Dermis lymphatic vessel endothelial cell (primary cell): ENCODE results near the gene CA14. TPM values are rescaled to one million over a fixed set of nuclear protein-coding genes. Genes with fewer than 3 reads are reported as not detected.

Source experiments
- total RNA-seq: library from RNA; depleted of rRNA; stranded (reverse); fragments of >200 nt; gene quantifications from 2 replicates; pipeline ENCODE4 v1.2.1, GENCODE V29; 2014

CA14 gene
- total RNA-seq, result not detected in 2 replicates

DNA sequence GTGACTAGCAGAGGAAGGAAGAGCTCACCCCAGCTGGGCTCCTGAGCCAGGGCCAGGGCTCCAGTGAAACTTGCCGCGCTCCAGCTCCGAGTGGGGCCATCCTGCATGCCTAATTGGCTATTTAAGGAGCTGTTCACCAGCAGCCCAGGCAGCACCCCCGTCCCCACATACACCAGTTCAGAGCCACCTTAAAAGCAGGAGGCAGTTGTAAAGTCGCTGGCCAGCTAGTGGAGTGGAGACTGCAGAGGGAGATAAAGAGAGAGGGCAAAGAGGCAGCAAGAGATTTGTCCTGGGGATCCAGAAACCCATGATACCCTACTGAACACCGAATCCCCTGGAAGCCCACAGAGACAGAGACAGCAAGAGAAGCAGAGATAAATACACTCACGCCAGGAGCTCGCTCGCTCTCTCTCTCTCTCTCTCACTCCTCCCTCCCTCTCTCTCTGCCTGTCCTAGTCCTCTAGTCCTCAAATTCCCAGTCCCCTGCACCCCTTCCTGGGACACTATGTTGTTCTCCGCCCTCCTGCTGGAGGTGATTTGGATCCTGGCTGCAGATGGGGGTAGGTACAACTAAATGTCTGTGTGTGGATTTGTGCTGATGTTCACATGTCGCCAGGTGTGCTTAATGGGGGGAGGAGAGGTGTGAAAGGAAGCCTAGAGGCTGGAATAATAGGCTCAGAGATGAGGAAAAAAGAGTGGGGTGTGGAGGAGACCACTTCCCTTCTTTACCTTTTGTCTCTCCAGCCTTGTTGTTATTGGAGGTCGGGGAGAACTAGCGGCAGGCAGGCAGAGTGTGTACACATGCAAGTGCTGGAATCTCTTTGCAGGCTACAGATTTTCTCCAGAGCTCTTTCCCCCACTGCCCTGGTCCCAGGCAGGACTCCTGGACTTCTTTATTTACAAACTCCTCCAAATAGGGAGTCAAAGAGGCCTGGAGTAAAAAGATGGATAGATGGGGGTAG is at the start of gene CA14:
CA14 (plus strand) TSS at position 151 of the 962 bp plus-strand sequence; CDS start at position 506, 355 bp downstream.

GRCh38 chr1:150235852-150236613 is 21.5 kb upstream of the CA14 start, which contains the start of gene ANP32E:
Gene ANP32E, minus strand, starts transcription at chr1:150236112. Its CDS starts 326 bp downstream, at chr1:150235786.

DNA sequence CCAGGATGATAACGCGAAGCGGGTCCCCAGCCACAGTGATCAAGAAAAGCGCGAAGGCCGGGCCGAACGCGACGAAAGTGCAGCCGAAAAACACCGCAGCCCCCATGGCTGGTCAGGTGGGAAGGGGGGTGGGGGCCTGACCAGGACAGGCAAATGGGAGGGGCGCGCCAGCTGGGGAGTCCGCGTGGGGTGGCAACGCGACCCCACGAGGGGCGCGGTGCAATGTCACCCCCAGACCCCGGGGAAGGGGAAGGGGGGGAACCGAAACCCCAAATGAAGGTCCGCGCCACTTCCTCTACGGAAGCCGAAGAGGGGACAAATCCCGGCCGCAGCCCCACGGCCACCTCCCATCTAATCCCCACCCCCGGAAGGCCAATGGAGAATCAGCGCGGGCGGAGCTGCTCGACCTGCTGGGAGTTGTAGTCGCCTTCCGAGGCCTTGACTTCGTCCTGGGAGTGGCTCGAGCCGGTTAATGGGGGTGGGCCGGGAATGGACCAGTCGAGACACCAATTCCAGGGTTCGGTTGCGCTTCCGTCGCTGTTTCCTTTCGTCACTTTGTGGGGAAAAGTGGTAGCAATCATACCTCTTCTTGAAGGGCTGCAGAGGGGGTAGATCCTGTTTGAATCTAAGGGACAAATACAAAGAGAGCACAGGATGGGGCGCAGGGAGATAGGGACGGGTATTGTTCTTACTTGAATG is 11.3 kb downstream of the CA14 start, which contains the start of gene APH1A:
APH1A (minus strand) TSS at position 312 of the 699 bp plus-strand sequence; CDS start at position 106, 206 bp downstream.

DNA sequence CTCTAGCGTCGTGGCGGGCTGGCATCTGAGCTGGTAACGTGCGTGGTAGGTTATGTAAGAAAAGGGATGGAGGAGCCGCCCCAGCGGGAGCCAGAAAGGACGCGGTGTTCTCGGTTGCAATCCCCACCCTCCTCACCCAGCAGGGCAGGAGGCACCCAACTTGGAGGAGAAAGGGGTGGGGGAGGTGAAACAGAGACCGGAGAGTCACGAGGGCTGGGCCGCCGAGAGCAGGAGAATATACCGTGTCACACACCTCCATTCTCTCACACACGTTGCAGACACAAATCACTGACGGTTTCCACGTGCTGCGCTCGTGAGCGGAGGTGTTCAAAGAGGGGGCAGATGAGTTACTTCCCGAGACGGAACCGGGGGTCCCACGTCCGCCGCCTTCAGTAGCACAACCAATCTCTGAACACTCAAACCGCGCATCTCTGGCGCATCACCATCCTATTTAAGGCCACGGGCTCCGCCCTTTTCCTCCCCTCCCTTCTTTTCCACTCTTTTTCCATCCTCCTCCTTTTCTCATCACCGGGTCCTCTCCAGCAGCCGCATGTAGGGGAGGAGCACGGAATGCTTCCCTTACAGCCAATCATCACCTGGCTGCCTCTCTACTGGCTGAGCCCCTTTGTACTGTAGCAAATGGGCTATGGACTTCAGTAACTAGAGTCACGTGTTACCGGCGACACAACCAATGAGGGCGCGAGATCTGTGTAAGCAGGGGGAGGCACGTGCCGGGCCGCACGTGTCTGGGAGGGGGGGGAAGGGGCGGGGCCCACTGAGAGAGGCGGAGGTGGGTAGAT is 24.4 kb downstream of the CA14 start, which contains the start of gene CIART:
CIART (plus strand) TSS at position 797 of the 800 bp plus-strand sequence. CDS start 714 bp downstream, outside the sequence.

GRCh38 chr1:150293433-150294253 is 36.1 kb downstream of the CA14 start, which contains the start of gene MRPS21:
Gene MRPS21, plus strand, starts transcription at chr1:150293861. Its CDS starts 506 bp downstream, at chr1:150294367.

Other genes starting within 250 kb of the CA14 start
- 11.4 and 11.8 TPM in 2 replicates for gene OTUD7B, start 247.0 kb upstream of the CA14 start, total RNA-seq
- 22.9 and 23.4 TPM in 2 replicates for gene VPS45, start 190.0 kb upstream of the CA14 start, total RNA-seq
- gene PLEKHO1, start 107.9 kb upstream of the CA14 start, total RNA-seq, result 37.2 and 41.7 TPM in 2 replicates
- 13.2 and 17.3 TPM in 2 replicates for gene ANP32E, start 21.7 kb upstream of the CA14 start, total RNA-seq
- 146 and 168 TPM in 2 replicates for gene APH1A, start 11.2 kb downstream of the CA14 start, total RNA-seq
- 0.17 and 0.54 TPM in 2 replicates for gene C1orf54, start 15.0 kb downstream of the CA14 start, total RNA-seq
- 2.0 TPM in 2 replicates for gene CIART, start 24.8 kb downstream of the CA14 start, total RNA-seq
- gene MRPS21, start 36.1 kb downstream of the CA14 start, total RNA-seq, result 59.5 and 77.8 TPM in 2 replicates
- gene PRPF3, start 63.8 kb downstream of the CA14 start, total RNA-seq, result 24.8 and 35.8 TPM in 2 replicates
- gene RPRD2, start 106.4 kb downstream of the CA14 start, total RNA-seq, result 10.2 and 10.4 TPM in 2 replicates
- 6.1 and 10.7 TPM in 2 replicates for gene TARS2, start 229.6 kb downstream of the CA14 start, total RNA-seq